ENCODE results near the gene ZNF219.

- TF ChIP-seq CTCF (IDR thresholded peaks at IDR 0.05): no peak
- no peak for TF ChIP-seq EP300 (IDR thresholded peaks at IDR 0.05)
- TF ChIP-seq POLR2A (IDR thresholded peaks at IDR 0.05): no peak
Observed at GRCh38 chr14:21096978-21097635, 1.3 kb downstream of the ZNF219 start.
